Sigmoid colon (tissue), 7 donors: ENCODE results near the gene CDC42EP4. TPM values are rescaled to one million over a fixed set of nuclear protein-coding genes. Genes with fewer than 3 reads are reported as not detected.

Experiments used
- DNase-seq: peaks from one replicate; pipeline ENCODE4 v3.0.0-alpha.2; 2019
- H3K27ac ChIP-seq, 4 donors: fragments of 200-600 bp; sonication (generic); one replicate each; pipeline ENCODE4 v1.5.1; 2016 to 2019; ENCODE audit warnings: mild to moderate bottlenecking in 1 of 4
- H3K27me3 ChIP-seq, 3 donors: fragments of 200-600 bp; sonication (generic); one replicate each; pipeline ENCODE4 v1.5.1; 2019; ENCODE audit warnings: mild to moderate bottlenecking in 1 of 3
- H3K36me3 ChIP-seq, 4 donors: fragments of 200-600 bp; sonication (generic); one replicate each; pipeline ENCODE4 v1.5.1; 2016 to 2019
- H3K4me1 ChIP-seq, 4 donors: fragments of 200-600 bp; sonication (generic); one replicate each; pipeline ENCODE4 v1.5.1; 2017 to 2019
- H3K4me3 ChIP-seq, 4 donors: fragments of 200-600 bp; sonication (generic); one replicate each; pipeline ENCODE4 v1.5.1; 2017 to 2019; ENCODE audit warnings: mild to moderate bottlenecking in 2 of 4, moderate library complexity in 1 of 4
- H3K9me3 ChIP-seq, 4 donors: fragments of 200-600 bp in 3 of 4; sonication (generic) in 3 of 4; one replicate each; pipeline versions ENCODE4 v1.5.1 to v1.6.1; 2013 to 2019
- EP300 ChIP-seq, 4 donors: sonication (generic); formaldehyde crosslinking; IDR thresholded peaks; one replicate each; pipeline ENCODE4 v1.6.1; 2017; ENCODE audit warnings: antibody characterized with exemption in 4 of 4
- POLR2A ChIP-seq, 2 donors: fragments of 450-650 bp; IDR thresholded peaks; one replicate each; pipeline ENCODE4 v1.6.1; 2016; ENCODE audit warnings: antibody characterized with exemption in 2 of 2, mild to moderate bottlenecking in 2 of 2, moderate library complexity in 2 of 2
- POLR2AphosphoS5 ChIP-seq, 4 donors: sonication (generic); formaldehyde crosslinking; IDR thresholded peaks; one replicate each; pipeline ENCODE4 v1.6.1; 2017; ENCODE audit warnings: antibody characterized with exemption in 4 of 4
- WGBS, 2 donors: extraction: QIAGEN DNeasy Blood & Tissue Kit; methylation state at CpG; one replicate each; pipeline ENCODE4 v1.1.7; 2013; 5-methylcytosine and 5-hydroxymethylcytosine counted together
- intact Hi-C: fragments of 100-400 bp; cut with DNase I; formaldehyde crosslinking; loops from one replicate; pipeline ENCODE4 v1.15.1; 2023
- polyA plus RNA-seq, 3 donors: library from polyadenylated mRNA; stranded (reverse); fragments of 200-250 nt; gene quantifications; one replicate each; pipeline ENCODE4 v1.2.3, GENCODE V29; 2013
- total RNA-seq, 4 donors: library from RNA; depleted of rRNA; stranded (reverse); fragments of >200 nt; gene quantifications; one replicate each; pipeline ENCODE4 v1.1.0, GENCODE V29; 2016
- TF ChIP-seq, protein P1 (sequence below), 4 experiments: fragments of 450-650 bp in 3 of 4; fragments of 200-600 bp in 1 of 4; IDR thresholded peaks; one replicate each; pipeline ENCODE4 v1.5.1; 2016 to 2019; ENCODE audit warnings: antibody characterized with exemption in 4 of 4, mild to moderate bottlenecking in 3 of 4, moderate library complexity in 2 of 4
- donor health status: healthy with polysubstance abuse.
- donor health status: Bipolar disorder and iron deficiency.
- donor health status: healthy.

CDC42EP4 gene
- total and polyA plus RNA-seq, 7 donors = 44.0 to 87.6 (median 68.1) TPM

DNA sequence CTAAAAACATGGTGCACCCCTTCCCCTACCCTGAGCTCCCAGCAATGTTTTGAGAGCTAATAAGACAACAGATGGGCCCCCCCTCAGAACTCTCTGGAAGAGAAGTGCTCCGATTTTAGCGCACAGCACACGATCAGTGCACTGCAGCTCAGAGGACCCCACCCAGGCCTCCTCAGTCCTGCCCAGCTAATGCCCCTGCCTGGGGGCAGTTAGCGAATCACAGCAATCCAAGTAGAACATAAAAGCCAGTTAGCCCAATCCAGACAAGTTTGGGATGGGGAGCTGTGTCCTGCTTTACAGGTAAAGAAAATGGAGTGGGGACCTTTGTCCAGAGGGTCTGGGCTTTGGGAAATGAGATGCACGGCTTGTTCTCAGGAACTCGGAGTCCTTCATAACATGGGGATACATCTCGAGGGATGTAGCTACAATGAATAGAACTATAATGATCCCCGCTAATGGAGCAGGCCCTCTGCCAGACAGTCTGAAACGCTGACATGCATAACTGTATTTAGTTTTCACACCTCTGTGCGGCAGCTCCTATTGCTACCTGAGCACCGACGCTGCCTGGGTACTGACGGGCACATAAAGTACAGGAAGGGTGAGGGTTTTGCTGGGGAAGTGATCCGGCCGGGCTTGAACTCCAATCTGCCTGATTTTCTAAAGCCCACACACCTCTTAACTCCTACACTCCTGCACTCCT is 29.7 kb upstream of the CDC42EP4 start:
- Histone ChIP-seq H3K27me3 (no peaks in the 10 kb centered on the region), H3K4me3 (no peak overlapping the region), H3K9me3 (no peaks in the 10 kb centered on the region), H3K36me3 (no peaks in the 10 kb centered on the region), H3K4me1 (peaks cover 0 to 75% (median 61%) of the 10 kb centered on the region in 4 donors), H3K27ac (peak overlapping the region; percentile 67 to 97 (median 96))
- no peak for DNase-seq
- no peak for TF ChIP-seq POLR2AphosphoS5 (IDR thresholded peaks at IDR 0.05)
- TF ChIP-seq, protein P1, sequence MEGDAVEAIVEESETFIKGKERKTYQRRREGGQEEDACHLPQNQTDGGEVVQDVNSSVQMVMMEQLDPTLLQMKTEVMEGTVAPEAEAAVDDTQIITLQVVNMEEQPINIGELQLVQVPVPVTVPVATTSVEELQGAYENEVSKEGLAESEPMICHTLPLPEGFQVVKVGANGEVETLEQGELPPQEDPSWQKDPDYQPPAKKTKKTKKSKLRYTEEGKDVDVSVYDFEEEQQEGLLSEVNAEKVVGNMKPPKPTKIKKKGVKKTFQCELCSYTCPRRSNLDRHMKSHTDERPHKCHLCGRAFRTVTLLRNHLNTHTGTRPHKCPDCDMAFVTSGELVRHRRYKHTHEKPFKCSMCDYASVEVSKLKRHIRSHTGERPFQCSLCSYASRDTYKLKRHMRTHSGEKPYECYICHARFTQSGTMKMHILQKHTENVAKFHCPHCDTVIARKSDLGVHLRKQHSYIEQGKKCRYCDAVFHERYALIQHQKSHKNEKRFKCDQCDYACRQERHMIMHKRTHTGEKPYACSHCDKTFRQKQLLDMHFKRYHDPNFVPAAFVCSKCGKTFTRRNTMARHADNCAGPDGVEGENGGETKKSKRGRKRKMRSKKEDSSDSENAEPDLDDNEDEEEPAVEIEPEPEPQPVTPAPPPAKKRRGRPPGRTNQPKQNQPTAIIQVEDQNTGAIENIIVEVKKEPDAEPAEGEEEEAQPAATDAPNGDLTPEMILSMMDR (IDR thresholded peaks at IDR 0.05) = no peak
- TF ChIP-seq POLR2A (IDR thresholded peaks at IDR 0.05) = no peak
- no peak for TF ChIP-seq EP300 (IDR thresholded peaks at IDR 0.05)
- intact Hi-C loops = loop anchor here (1.0 kb wide), 1 partner anchor 30 kb away; no protein-coding TSS in a partner anchor
- 47 to 71% methylated on average over 15 of the region's 15 CpGs for WGBS, 2 donors

DNA sequence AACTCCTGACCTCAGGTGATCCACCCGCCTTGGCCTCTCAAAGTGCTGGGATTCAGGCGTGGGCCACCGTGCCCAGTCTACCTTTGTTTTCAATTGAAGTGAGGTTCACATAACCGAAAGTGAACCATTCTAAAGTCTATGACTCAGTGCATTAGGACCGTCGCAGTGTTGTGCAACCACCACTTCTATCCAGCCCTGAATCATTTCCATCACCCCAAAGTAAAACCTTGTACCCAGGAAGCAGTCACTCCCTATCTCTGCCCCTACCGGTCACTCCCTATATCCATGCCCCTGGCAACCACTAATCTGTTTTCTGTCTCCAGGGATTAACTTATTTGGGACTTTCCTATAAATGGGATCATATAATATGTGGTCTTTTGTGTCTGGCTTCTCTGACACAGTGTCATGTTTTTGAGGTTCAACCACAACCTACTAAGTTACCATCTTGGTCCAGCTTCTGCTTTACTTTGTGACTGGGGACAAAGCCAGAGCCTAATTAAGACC is 28.3 kb upstream of the CDC42EP4 start:
- Histone ChIP-seq H3K4me3 (no peak overlapping the region), H3K27ac (peak overlapping the region; percentile 67 to 97 (median 85)), H3K4me1 (peaks cover 0 to 71% (median 59%) of the 10 kb centered on the region in 4 donors), H3K27me3 (no peaks in the 10 kb centered on the region), H3K36me3 (no peaks in the 10 kb centered on the region), H3K9me3 (no peaks in the 10 kb centered on the region)
- no peak for TF ChIP-seq POLR2A (IDR thresholded peaks at IDR 0.05)
- TF ChIP-seq, protein P1 (IDR thresholded peaks at IDR 0.05) = no peak
- peak in 3 of 4 donors; percentile 17 to 52 (median 47) for TF ChIP-seq POLR2AphosphoS5 (IDR thresholded peaks at IDR 0.05)
- no peak for TF ChIP-seq EP300 (IDR thresholded peaks at IDR 0.05)
- intact Hi-C loops = no loop called here
- DNase-seq = peak; percentile 87
- 65 to 78% methylated on average over 7 of the region's 7 CpGs for WGBS, 2 donors

DNA sequence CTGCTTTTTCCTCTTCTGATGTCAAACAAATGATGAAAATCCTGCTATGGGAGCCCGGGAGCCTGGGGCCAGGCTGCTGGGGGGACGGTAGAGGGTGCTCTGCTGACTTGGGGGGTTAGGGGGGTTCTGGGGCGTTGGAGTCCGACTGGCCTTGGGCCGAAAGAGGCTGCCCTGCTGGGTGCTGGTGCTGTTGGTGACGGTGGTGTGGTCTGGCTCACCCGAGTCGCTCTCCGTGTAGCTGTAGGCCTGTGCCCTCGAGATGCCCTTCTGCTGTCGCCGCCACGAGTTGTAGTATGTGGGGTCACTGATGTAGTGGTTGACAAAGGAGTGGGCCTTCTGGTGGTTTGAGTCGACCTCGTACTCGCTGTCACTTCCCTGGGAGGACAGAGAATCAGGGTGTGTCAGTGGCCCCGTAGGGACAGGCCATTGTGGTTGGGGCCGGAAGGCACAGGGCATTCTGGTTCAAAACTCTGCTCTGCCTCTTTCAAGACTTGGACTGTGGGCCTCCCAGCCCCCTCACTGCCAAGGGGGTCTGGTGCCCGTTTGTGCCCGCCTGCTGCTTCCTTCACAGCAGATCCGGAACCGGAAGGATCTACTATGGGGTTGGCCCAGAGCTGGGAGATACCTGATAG is 26.9 kb upstream of the CDC42EP4 start:
- WGBS, 2 donors = 88 to 91% methylated on average over 22 of the region's 22 CpGs
- TF ChIP-seq EP300 (IDR thresholded peaks at IDR 0.05) = no peak
- no peak for TF ChIP-seq POLR2AphosphoS5 (IDR thresholded peaks at IDR 0.05)
- TF ChIP-seq POLR2A (IDR thresholded peaks at IDR 0.05) = no peak
- TF ChIP-seq, protein P1 (IDR thresholded peaks at IDR 0.05) = no peak
- Histone ChIP-seq H3K9me3 (no peaks in the 10 kb centered on the region), H3K4me1 (peaks cover 0 to 57% (median 52%) of the 10 kb centered on the region in 4 donors), H3K27me3 (no peaks in the 10 kb centered on the region), H3K4me3 (no peak overlapping the region), H3K27ac (peak overlapping the region; percentile 67 to 97 (median 87)), H3K36me3 (no peaks in the 10 kb centered on the region)
- intact Hi-C loops = loop anchor here (1.0 kb wide), 1 partner anchor 26 kb away; the partner anchor contains the start of gene CDC42EP4
- DNase-seq = no peak

DNA sequence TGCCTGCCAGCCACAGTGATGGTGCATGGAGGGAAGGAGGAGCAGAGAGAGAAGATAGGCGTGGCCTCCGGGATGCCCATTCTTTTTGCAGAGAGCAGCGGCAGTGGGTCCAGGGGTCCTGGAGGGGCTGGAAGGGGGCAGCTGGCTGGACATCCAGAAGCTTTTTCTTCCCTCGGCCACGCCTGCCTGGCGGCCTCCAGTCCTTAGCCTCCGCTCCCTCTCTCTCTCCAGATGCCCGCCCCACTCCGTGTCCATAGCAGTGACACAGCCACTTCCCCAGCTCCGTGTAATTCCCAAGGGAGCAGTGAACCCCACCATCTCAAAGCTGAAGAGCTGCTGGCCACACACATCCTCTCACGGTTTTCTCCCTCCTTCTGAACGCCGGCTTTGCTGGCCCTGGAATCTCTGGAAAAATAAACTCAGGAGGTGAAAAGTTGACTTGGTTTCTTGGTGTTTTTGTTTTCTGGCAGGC is 26.3 kb upstream of the CDC42EP4 start:
- whole genome bisulfite sequencing, 2 donors = 71 to 82% methylated on average over 13 of the region's 13 CpGs
- peak in 3 of 4 donors; percentile 5 to 51 (median 9) for TF ChIP-seq POLR2AphosphoS5 (IDR thresholded peaks at IDR 0.05)
- no peak for TF ChIP-seq EP300 (IDR thresholded peaks at IDR 0.05)
- TF ChIP-seq, protein P1 (IDR thresholded peaks at IDR 0.05) = no peak
- no peak for TF ChIP-seq POLR2A (IDR thresholded peaks at IDR 0.05)
- Histone ChIP-seq H3K9me3 (no peaks in the 10 kb centered on the region), H3K27me3 (no peaks in the 10 kb centered on the region), H3K4me1 (peaks cover 0 to 52% (median 47%) of the 10 kb centered on the region in 4 donors), H3K4me3 (peak overlapping the region in 3 of 4 donors; percentile 15 to 35 (median 27)), H3K36me3 (no peaks in the 10 kb centered on the region), H3K27ac (peak overlapping the region; percentile 67 to 97 (median 87))
- intact Hi-C loops = loop anchor here (1.0 kb wide), 1 partner anchor 26 kb away; the partner anchor contains the start of gene CDC42EP4
- no peak for DNase-seq
